GM06990 (cell line): ENCODE data around the gene SLC6A15.

Experiments
- DNase-seq: peaks from one replicate; pipeline ENCODE4 v3.0.0-alpha.2; 2011; ENCODE audit not compliant: insufficient read length; ENCODE audit errors: extremely low read depth
- H3K27me3 ChIP-seq: replicated peaks from 2 replicates; pipeline ENCODE4 v1.6.0; 2011; ENCODE audit warnings: low read length; ENCODE audit not compliant: control insufficient read depth, insufficient read depth
- H3K36me3 ChIP-seq: 2 replicates; pipeline ENCODE4 v1.5.1; 2011; ENCODE audit warnings: low read length; ENCODE audit not compliant: control insufficient read depth, insufficient read depth
- H3K4me3 ChIP-seq: replicated peaks from 2 replicates; pipeline ENCODE4 v1.5.1; 2011; ENCODE audit warnings: low read depth, mild to moderate bottlenecking, control low read depth, low read length
- TF ChIP-seq, protein P1 (sequence below): IDR thresholded peaks from 2 replicates; pipeline ENCODE4 v1.5.1; 2011; ENCODE audit warnings: low read length, control low read depth, mild to moderate bottlenecking, inconsistent platforms; ENCODE audit not compliant: insufficient read depth, poor library complexity, severe bottlenecking

Gene SLC6A15

GRCh38 chr12:84811291-84811690 lies 101.3 kb downstream of the SLC6A15 start:
- H3K36me3 ChIP-seq: no peaks in the 10 kb centered on the region
- no peaks in the 10 kb centered on the region for H3K27me3 ChIP-seq
- no peak overlapping the region for H3K4me3 ChIP-seq
- TF ChIP-seq, protein P1, sequence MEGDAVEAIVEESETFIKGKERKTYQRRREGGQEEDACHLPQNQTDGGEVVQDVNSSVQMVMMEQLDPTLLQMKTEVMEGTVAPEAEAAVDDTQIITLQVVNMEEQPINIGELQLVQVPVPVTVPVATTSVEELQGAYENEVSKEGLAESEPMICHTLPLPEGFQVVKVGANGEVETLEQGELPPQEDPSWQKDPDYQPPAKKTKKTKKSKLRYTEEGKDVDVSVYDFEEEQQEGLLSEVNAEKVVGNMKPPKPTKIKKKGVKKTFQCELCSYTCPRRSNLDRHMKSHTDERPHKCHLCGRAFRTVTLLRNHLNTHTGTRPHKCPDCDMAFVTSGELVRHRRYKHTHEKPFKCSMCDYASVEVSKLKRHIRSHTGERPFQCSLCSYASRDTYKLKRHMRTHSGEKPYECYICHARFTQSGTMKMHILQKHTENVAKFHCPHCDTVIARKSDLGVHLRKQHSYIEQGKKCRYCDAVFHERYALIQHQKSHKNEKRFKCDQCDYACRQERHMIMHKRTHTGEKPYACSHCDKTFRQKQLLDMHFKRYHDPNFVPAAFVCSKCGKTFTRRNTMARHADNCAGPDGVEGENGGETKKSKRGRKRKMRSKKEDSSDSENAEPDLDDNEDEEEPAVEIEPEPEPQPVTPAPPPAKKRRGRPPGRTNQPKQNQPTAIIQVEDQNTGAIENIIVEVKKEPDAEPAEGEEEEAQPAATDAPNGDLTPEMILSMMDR: no peak
- DNase-seq: no peak

GRCh38 chr12:84810611-84811010 lies 102.0 kb downstream of the SLC6A15 start:
- H3K27me3 ChIP-seq: no peaks in the 10 kb centered on the region
- TF ChIP-seq, protein P1: no peak
- no peak for DNase-seq
- H3K4me3 ChIP-seq: no peak overlapping the region
- no peaks in the 10 kb centered on the region for H3K36me3 ChIP-seq
